ENCODE measurements around the gene DUSP9. TPM values are rescaled to one million over a fixed set of nuclear protein-coding genes. Genes with fewer than 3 reads are reported as not detected.
A peak's percentile ranks its signal among the peaks of the same experiment; 100 is the strongest.

The DUSP9 gene
- total RNA-seq, 2 donors from 2014 or later, result not detected

DNA sequence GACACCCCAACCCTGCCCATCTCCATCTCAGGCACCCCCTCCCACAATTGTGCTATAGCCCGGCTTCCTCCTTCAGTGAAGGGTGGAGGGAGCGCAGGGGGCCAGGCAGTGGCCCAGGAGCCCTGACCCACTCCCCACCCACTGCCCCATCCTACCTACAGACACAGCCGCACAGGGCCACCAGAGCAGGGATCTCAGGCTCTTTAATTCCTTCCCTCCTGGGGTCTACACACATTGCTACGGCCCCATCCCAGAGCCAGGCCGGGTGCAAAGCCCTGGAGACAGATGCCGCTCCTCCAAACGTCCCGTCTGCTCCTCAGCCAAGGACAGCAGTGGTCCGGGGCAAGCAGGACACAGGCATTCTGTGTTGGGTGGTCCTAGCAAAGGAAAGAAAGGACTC lies 12.8 kb upstream of the DUSP9 start:
- intact Hi-C loops (cut with DNase I), result no loop called here
- DNase-seq (ENCODE audit: low spot score), result peak; percentile 64

DNA sequence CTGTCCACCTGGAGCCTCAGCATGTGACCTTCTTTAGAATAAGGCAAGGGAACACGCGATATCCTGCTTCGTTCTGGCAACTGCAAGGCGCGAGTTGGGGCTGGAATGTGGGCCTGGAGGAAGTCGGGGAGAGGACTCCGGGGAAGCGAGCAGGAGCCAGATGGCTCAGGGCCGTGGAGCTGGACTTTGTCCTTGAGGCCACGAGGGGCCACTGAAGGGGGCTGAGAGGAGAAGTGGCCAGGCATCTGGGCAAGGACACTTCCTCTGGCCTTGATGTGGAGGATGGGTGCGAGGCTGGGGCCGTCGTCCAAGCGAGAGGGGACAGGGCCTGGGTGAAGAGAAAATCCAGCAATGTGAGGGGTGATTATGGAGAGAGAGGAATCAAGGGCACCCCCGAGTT lies 12.2 kb upstream of the DUSP9 start:
- DNase-seq (ENCODE audit: low spot score), result peak; percentile 73
- intact Hi-C loops (cut with DNase I), result no loop called here

DNA sequence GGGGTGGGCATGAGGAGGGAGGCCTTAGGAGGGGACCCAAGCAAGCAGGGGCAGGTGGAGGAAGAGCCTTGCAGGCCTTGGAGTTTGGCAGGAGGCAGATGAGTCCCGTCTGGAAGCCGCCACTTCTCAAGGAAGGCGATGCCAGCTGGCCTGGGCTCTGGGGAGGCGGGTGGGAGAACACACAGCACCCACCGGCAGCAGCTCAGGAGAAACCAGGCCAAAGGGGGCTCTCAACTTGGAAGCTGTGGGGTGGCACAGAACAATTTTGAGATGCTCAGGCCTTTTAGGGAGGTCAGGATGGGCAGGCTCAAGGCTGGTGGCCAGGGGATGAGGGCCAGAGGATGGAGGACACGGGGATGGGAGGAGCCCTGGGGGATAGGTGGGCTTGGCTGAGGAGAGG lies 11.6 kb upstream of the DUSP9 start:
- intact Hi-C loops (cut with DNase I), result no loop called here
- peak; percentile 64 for DNase-seq (ENCODE audit: low spot score)

DNA sequence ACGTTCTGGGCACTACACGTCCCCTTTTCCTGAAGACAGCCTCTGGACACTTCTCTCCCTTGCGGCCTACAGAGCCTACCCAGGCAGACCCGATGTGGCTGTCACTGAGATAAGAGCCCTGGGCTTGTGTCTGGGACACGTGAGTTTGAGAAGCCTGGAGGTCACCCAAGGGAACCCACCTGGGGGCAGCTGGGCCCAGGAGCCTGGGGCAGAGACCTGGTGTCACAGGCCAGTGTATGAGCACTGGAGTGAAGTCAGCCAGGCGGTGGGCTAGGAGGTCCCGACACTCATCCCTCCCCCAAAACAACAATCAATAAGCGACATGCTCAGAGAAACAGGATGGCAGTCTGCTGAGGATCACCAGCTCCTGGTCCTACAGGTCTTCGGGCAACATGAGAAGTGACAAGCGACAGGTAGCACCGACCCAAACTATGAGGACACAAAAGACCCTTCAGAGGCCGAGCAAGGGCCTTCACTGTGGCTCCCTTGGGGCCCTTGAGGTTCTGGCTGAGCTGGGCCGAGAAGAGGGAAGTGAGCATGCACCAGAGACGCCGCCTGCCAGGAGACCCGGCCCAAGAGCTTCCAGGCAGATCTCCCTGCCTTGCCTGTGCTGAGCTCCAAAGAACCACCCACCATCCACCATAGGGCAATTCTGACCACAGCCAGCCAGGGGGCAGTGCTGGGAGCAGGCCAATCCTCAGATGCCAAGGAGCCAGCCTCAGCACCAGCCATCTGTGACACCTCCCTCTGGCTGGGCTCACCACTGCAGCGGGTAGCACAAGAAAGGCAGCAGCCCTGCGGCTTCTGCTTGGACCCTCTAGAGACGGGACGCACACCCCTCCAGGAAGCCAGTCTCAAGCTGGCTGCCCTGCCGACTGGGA lies 11.0 kb upstream of the DUSP9 start:
- peak; percentile 67 for DNase-seq (ENCODE audit: low spot score)
- intact Hi-C loops (cut with DNase I), result no loop called here

DNA sequence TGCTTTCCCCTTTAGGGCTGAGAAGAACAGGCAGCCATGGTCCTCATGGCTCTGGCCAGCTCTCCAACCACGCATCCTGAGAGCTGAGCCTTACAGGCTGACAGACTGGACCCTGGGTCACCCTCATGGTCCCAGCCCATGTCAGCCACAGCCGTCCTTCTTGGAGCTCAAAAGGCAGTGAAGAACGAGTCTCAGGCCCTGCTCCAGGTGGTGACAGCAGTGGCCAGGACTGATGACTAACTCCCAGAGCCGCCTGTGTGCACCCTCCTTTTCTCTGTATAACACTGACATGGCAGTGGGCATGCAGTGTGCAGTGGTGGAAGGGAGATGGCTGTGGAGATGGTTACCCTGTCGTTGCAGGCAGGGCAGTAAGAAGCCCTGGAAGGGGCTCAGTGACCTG lies 10.3 kb upstream of the DUSP9 start:
- intact Hi-C loops (cut with DNase I), result no loop called here
- DNase-seq (ENCODE audit: low spot score), result peak; percentile 58

- intact Hi-C loops (cut with DNase I), result no loop called here
- DNase-seq (ENCODE audit: low spot score), result peak; percentile 69
Observed at GRCh38 chrX:153637121-153638040, 9.6 kb upstream of the DUSP9 start.

GRCh38 chrX:153638041-153638371 lies 9.0 kb upstream of the DUSP9 start:
- intact Hi-C loops (cut with DNase I), result no loop called here
- DNase-seq (ENCODE audit: low spot score), result no peak

GRCh38 chrX:153638436-153639176 lies 8.4 kb upstream of the DUSP9 start:
- DNase-seq (ENCODE audit: low spot score), result peak; percentile 49
- intact Hi-C loops (cut with DNase I), result no loop called here

DNA sequence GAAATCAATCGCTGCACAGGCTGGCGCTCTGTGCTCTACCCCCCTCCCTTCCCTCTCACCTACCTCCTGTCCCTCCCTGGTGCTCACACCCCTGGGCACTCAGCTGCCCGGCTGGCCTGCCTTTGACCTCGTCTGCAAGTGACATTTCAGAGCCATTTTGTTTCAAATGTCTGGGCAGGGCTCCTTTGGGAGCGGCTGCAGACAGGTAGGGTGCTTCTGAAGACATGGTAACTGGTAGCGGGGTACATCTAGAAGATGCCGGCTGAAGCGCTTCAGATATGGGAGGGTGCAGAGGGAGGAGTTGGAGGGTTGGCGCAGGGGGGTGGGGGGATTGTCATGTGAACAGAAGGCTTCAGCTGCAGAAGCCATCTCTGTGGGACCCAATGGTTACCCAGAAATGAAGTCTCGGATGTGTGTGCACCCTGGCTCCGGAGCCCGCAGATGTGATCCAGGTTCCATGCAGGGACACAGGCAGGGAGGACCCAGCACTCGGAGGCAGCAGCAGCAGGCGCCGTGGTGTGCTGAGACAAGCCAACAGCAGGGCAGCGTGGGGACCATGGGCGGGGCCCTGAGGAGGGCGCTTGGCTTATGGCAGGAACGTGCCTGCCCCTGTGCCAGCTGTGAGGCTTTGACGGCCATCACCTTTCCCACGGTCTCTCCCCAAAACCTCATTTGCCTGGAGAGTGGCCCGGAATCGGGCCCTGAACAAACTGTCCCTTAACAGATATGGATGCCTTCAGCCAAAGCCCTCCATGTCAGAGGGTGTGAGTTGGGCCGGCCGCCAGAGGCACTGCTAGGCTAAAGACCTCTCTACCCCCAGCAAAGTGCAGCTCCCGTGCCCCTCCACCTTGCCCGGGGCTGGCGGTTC lies 7.6 kb upstream of the DUSP9 start:
- intact Hi-C loops (cut with DNase I), result no loop called here
- DNase-seq (ENCODE audit: low spot score), result peak; percentile 63

DNA sequence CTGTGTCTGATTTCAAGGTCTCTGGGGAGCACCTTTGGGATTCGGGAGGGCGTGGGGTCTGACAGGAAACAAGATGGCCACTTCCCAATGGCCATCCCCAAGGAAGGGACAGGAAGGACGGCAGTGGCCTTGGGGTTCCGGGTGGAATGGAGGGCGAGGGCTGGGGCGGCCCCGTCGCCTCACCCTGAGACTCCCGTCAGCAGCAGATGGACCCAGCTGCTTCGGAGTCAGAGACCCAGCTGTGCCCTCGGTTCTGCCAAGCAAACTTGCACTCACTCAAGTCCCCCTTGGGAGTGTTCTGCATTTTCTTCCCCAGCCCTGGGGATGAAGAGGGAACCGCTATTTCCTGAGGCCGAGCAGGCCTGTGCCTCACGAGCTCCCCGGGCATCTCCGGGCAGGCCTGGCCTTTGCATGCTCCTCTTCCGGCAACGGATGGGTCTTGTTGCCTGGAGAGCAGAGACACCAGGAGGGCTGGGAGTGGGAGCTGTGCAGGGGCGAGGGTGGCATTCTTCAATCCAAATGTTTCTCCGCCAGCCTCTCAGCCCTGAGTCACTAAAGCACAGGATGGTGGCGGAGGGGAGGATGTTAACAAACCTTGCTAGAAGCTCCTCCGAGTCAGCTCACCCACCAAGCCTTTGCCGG lies 6.8 kb upstream of the DUSP9 start:
- DNase-seq (ENCODE audit: low spot score), result peak; percentile 58
- intact Hi-C loops (cut with DNase I), result no loop called here

DNA sequence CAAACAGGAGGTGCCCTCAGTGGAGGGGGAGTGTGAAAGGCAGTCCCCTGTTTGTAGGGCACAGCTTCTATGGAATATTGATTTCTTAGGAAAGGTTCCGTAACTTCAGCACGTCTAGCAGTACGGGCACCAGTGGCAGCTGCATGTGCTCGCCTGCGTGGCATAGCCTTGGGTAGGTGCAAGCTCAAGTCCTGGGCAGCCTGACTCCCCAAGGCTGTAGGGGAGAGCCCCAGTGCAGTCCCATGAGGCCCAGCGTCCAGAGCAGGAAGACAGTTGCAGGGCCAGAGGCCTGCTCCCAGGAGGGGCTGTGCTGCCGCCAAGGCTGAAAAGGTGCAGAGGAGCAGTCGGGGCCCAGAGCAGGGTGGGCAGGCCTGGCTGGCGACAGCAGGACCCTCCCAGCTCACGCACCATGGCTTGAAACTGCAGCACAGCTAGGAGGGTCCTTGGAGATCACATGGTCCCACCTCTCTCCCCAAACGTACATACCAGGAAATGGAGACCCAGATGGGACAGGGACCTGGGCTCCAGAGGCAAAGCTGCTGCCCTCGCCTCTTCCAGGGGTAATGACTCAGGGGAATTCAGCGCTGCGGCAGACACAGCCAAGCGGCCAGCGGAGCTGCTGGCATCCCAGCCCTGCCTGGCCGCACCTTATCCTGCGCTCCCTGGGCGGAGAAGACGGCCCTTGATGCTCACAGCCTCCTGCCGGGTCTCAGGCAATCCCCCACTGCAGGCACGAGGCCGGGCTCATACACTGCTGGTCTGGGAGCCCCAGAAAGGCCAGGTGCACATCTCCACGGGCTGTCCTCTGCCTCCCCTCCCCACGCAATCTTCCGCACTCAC lies 6.0 kb upstream of the DUSP9 start:
- DNase-seq (ENCODE audit: low spot score), result no peak
- intact Hi-C loops (cut with DNase I), result no loop called here

DNA sequence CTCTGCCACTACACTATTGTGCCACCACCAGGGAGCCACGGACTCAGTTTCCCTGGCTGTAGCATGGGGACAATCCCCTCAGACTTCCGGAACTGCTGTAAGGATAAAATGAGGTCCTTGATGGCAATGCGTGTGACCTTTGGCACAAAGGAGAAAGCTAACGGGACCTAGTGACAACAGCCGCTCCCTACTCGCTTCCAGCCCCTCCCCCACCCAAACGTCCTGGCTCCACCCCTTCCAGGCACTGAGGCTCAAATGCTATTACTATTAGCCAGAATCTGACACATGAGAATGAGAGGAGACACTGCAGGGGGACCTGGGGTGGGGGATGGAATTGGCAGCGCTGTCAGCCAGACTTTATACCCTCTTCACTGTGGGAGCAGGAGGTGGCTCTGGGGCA lies 5.4 kb upstream of the DUSP9 start:
- peak; percentile 20 for DNase-seq (ENCODE audit: low spot score)
- intact Hi-C loops (cut with DNase I), result no loop called here

DNA sequence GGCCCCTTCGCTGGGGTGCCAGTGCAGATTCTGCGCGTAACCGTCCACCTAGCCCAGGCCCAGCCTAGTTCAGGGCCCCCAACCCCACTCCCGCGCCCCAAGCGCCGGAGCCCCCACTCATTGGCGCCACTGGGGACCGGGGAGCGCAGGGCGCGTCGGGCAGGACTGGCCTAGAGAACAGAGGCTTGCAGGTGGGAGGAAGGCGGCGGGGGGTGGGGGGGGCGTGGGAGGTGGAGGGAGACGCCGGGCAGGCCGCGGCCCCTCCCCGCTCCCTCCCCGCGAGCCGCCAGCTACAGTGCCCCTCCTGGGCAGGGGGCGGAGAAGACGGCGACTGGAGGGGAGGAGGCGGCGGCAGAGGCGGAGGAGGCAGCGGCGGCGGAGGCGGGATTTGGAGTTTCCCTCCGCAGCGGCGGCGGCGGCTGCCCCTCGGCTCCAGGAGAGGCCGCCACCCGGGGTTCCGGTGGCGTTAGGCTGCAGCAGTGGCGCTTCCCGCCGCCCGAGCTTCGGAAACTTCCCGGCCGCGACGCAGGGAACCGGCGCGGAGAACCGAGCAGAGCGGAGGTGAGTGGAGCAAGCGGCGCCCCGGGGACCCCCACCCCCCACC lies 4.8 kb upstream of the DUSP9 start:
- intact Hi-C loops (cut with DNase I), result no loop called here
- peak; percentile 69 for DNase-seq (ENCODE audit: low spot score)

DNA sequence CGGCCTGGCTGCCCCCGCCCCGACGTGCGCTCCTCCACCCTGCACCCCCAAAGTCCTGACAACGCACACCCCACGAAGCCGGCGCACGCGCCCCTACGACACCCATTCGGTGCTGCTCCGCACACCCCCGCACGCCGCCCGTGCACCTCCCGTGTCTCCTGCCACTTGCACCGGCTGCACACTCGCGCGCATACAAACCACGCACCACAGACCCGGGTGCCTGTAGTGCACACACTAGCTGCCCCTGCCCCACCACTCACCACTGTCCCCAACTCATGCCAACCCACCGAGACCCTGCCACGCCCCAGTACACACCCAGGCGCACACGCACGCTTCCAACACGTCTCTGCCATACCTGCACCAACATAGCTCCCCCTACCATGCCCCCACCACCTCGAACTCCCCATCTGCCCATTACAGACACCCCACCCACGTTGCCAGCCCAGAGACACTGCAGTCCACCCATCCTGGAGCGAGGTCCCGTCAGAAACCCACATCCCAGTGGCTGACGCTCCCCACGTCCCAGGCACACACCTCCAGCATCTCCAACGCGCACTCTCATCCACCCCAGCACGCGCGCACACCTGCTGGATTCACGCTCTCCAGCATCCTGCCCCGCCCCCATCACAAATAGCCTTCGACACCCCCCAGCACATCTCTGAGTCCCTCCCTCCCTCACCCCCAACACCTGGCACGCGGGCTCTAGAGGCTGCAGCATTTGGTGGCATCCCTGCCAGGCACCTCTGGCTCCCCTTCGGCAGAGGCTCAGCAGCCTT lies 4.2 kb upstream of the DUSP9 start:
- no peak for DNase-seq (ENCODE audit: low spot score)
- intact Hi-C loops (cut with DNase I), result no loop called here

DNA sequence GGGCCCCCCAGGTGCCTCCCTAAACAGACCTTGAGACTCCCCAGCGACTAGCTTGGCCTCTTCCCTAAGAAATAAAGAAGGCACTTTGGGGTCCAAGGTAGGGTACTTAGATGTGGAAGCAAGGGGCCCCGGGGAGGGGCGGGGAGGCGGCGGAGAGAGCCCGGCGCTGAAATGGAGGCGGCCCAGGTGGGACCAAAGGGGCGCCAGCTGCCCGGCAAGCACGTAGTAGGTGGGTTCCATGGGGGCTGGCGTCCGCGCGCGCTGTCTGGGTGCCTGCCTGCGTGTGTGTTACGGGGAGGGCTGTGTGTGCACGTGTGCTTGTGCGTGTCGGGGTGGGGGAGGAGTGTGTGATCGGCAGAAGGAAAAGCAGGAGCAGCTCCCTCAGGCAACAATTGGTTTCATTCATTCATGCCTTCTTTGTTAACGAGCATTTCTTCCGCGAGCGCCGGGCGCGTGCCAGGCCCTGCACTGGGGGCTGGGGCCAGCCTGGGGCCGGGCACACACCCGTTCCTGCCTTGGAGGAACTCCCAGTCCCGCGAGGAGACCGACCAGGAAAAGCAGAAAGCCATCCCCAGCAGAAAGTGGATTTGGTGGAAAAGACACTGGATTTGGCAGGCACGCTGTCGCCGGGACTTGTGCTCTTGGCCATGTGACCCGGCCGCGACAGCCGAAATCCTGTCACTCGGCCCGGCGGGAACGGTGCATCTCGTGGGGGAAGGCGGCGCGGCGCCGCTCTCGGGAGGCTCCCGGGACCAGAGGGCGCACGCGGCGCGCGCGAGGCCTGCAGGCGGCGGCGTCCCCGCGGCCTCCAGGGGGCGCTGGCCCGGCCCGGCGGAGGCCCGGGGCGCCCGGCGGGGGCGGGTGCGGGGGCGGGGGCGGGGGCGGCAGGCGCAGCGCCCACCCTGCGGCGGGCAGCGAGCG lies 3.3 kb upstream of the DUSP9 start:
- DNase-seq (ENCODE audit: low spot score), result peak; percentile 79
- intact Hi-C loops (cut with DNase I), result no loop called here

Measured in posterior vena cava (tissue), 2 donors.